Natural killer cell (primary cell): ENCODE results near the gene PSMB10. TPM values are rescaled to one million over a fixed set of nuclear protein-coding genes. Genes with fewer than 3 reads are reported as not detected.
A peak's percentile ranks its signal among the peaks of the same experiment; 100 is the strongest.

Experiments
- ATAC-seq, 3 donors: fragments of 150-1000 bp in 2 of 3; fragments of 200-7000 bp in 1 of 3; cut with Tn5 transposase; 1 replicate in 1 of 3; 2 replicates in 2 of 3; pipeline ENCODE4 v1.10.0; 2021; ENCODE audit warnings: mild to moderate bottlenecking in 2 of 3, moderate library complexity in 2 of 3
- DNase-seq, 2 donors: peaks; one replicate each; pipeline versions ENCODE4 v3.0.0 to v3.0.0-alpha.2; 2013 to 2021; ENCODE audit warnings: mixed read lengths in 1 of 2
- H3K27ac ChIP-seq: one replicate; pipeline ENCODE4 v1.5.1; 2013; ENCODE audit warnings: mild to moderate bottlenecking, low read length
- H3K27me3 ChIP-seq: one replicate; pipeline ENCODE4 v1.6.1; 2013; ENCODE audit warnings: low read length; ENCODE audit not compliant: control insufficient read depth, insufficient read depth
- H3K36me3 ChIP-seq: one replicate; pipeline ENCODE4 v1.6.1; 2013; ENCODE audit warnings: low read length; ENCODE audit not compliant: control insufficient read depth, insufficient read depth
- H3K4me1 ChIP-seq: one replicate; pipeline ENCODE4 v1.6.1; 2013; ENCODE audit warnings: low read length; ENCODE audit not compliant: control insufficient read depth, insufficient read depth
- H3K4me3 ChIP-seq: one replicate; pipeline ENCODE4 v1.5.1; 2013; ENCODE audit warnings: low read length
- H3K9me3 ChIP-seq: one replicate; pipeline ENCODE4 v1.6.1; 2013; ENCODE audit warnings: low read length; ENCODE audit not compliant: control insufficient read depth, insufficient read depth
- H3K27ac Mint-ChIP-seq, 2 donors: one replicate each; pipeline ENCODE4 v1.8.0; 2022; ENCODE audit warnings: mild to moderate bottlenecking in 2 of 2, mixed read lengths in 2 of 2, moderate library complexity in 1 of 2
- H3K27me3 Mint-ChIP-seq, 2 donors: one replicate each; pipeline ENCODE4 v1.8.0; 2022; ENCODE audit warnings: low read depth in 2 of 2, mixed read lengths in 2 of 2
- H3K36me3 Mint-ChIP-seq: one replicate; pipeline ENCODE4 v1.8.0; 2022; ENCODE audit warnings: mixed read lengths
- H3K4me1 Mint-ChIP-seq, 2 donors: one replicate each; pipeline ENCODE4 v1.8.0; 2022; ENCODE audit warnings: mixed read lengths in 2 of 2
- H3K4me3 Mint-ChIP-seq: one replicate; pipeline ENCODE4 v1.8.0; 2022; ENCODE audit warnings: mild to moderate bottlenecking, moderate library complexity, mixed read lengths
- H3K9me3 Mint-ChIP-seq, 2 donors: one replicate each; pipeline ENCODE4 v1.8.0; 2022; ENCODE audit warnings: mixed read lengths in 2 of 2
- CTCF ChIP-seq: fragments of 200-600 bp; IDR thresholded peaks from one replicate; pipeline ENCODE4 v1.8.0; 2022; ENCODE audit warnings: antibody characterized with exemption
- WGBS: methylation state at CpG from one replicate; pipeline ENCODE4 v1.1.7; 2013; ENCODE audit warnings: missing lambda C conversion rate; ENCODE audit not compliant: insufficient coverage; 5-methylcytosine and 5-hydroxymethylcytosine counted together
- intact Hi-C: fragments of 100-400 bp; cut with micrococcal nuclease; formaldehyde crosslinking; loops from one replicate; pipeline ENCODE4 v1.14.2; 2022
- total RNA-seq, 4 donors: library from RNA; stranded (reverse); fragments of 120-200 nt in 1 of 4; gene quantifications; one replicate each; pipeline versions ENCODE4 v1.2.3 to v1.2.4, GENCODE V29; 2013 to 2022

PSMB10 gene
- total RNA-seq, 3 donors from 2014 or later (not counting 1 experiment from before 2014, with no cell fraction given), result 237 to 247 (median 243) TPM

- Histone ChIP-seq H3K27ac (no peak overlapping the region), H3K4me1 (no peaks in the 10 kb centered on the region), H3K9me3 (no peaks in the 10 kb centered on the region), H3K36me3 (peaks cover 43% of the 10 kb centered on the region), H3K4me3 (no peak overlapping the region), H3K27me3 (no peaks in the 10 kb centered on the region)
- H3K27me3 Mint-ChIP-seq, result no peaks in the 10 kb centered on the region
- no peak for ATAC-seq
- H3K4me1 Mint-ChIP-seq, result peaks cover 0 to 4% of the 10 kb centered on the region in 2 donors
- TF ChIP-seq CTCF, result no peak
- H3K9me3 Mint-ChIP-seq, result no peaks in the 10 kb centered on the region
- 97% methylated on average over 11 of the region's 12 CpGs for WGBS
- DNase-seq, result no peak
- no peak overlapping the region for H3K27ac Mint-ChIP-seq
- H3K36me3 Mint-ChIP-seq, result no peaks in the 10 kb centered on the region
- no peak overlapping the region for H3K4me3 Mint-ChIP-seq
- intact Hi-C loops, result loop anchor here (5.0 kb wide), 1 partner anchor 42 kb away; no protein-coding TSS in a partner anchor
Observed at GRCh38 chr16:67885545-67885944, 51.1 kb downstream of the PSMB10 start.

GRCh38 chr16:67884684-67885083 lies 52.0 kb downstream of the PSMB10 start, which contains the start of gene NRN1L:
NRN1L (plus strand) TSS chr16:67884885; CDS start chr16:67884904, 19 bp downstream.
- TF ChIP-seq CTCF, result no peak
- no peaks in the 10 kb centered on the region for H3K9me3 Mint-ChIP-seq
- peak within 1 kb of the TSS in 1 of 2 donors; percentile 58 for H3K27ac Mint-ChIP-seq
- DNase-seq, result no peak
- H3K9me3 ChIP-seq, result no peaks in the 10 kb centered on the region
- no peak within 1 kb of the TSS for H3K27ac ChIP-seq
- H3K27me3 Mint-ChIP-seq, result no peaks in the 10 kb centered on the region
- no peak for ATAC-seq
- 94% methylated on average over 22 of the region's 22 CpGs for WGBS
- no peaks in the 10 kb centered on the region for H3K27me3 ChIP-seq
- intact Hi-C loops, result loop anchor here (5.0 kb wide), 1 partner anchor 43 kb away; no protein-coding TSS in a partner anchor
- peaks cover 52% of the 10 kb centered on the region for H3K36me3 ChIP-seq
- no peak within 1 kb of the TSS for H3K4me3 Mint-ChIP-seq
- no peaks in the 10 kb centered on the region for H3K4me1 ChIP-seq
- no peaks in the 10 kb centered on the region for H3K36me3 Mint-ChIP-seq
- no peak within 1 kb of the TSS for H3K4me3 ChIP-seq
- H3K4me1 Mint-ChIP-seq, result peaks cover 0 to 4% of the 10 kb centered on the region in 2 donors

Other genes with a start within 250 kb of the PSMB10 start
- 10 to 100 TPM in 1 of 3 donors, 1 to 10 TPM in 2; 6.5 to 10.9 (median 8.3) TPM for gene GFOD2, start 217.5 kb downstream of the PSMB10 start, total RNA-seq
- 10 to 100 TPM; 20.9 to 25.8 (median 24.5) TPM for gene RANBP10, start 130.3 kb downstream of the PSMB10 start, total RNA-seq
- under 1 TPM in 2 of 3 donors, not detected in 1; 0.15 to 0.68 TPM for gene TSNAXIP1, start 130.0 kb downstream of the PSMB10 start, total RNA-seq
- gene THAP11, start 94.5 kb downstream of the PSMB10 start, total RNA-seq, result 10 to 100 TPM; 25.5 to 35.8 (median 30.3) TPM
- gene NUTF2, start 89.9 kb downstream of the PSMB10 start, total RNA-seq, result 10 to 100 TPM; 43.2 to 47.1 (median 43.3) TPM
- 10 to 100 TPM; 68.6 to 81.3 (median 78.9) TPM for gene CENPT, start 89.2 kb downstream of the PSMB10 start, total RNA-seq
- 100 to 1,000 TPM in 2 of 3 donors, 10 to 100 TPM in 1; 91.9 to 111 (median 105) TPM for gene EDC4, start 63.8 kb downstream of the PSMB10 start, total RNA-seq
- 1 to 10 TPM in 1 of 3 donors, under 1 TPM in 1, not detected in 1; 0.70 to 1.3 TPM for gene NRN1L, start 52.0 kb downstream of the PSMB10 start, total RNA-seq
- 10 to 100 TPM; 16.8 to 24.7 (median 19.5) TPM for gene PSKH1, start 43.6 kb downstream of the PSMB10 start, total RNA-seq
- 10 to 100 TPM; 14.3 to 17.2 (median 15.0) TPM for gene CTRL, start 5.0 kb downstream of the PSMB10 start, total RNA-seq
- gene LCAT, start 7.3 kb upstream of the PSMB10 start, total RNA-seq, result 10 to 100 TPM in 2 of 3 donors, 1 to 10 TPM in 1; 7.1 to 12.4 (median 11.5) TPM
- gene SLC12A4, start 31.8 kb upstream of the PSMB10 start, total RNA-seq, result 10 to 100 TPM; 30.0 to 47.0 (median 30.5) TPM
- gene DPEP3, start 43.6 kb upstream of the PSMB10 start, total RNA-seq, result under 1 TPM; 0.53 to 1.00 (median 0.96) TPM
- 10 to 100 TPM; 47.2 to 64.1 (median 61.8) TPM for gene DPEP2, start 62.6 kb upstream of the PSMB10 start, total RNA-seq
- gene DPEP2NB, start 79.1 kb upstream of the PSMB10 start, total RNA-seq, result not detected
- 10 to 100 TPM; 17.4 to 19.0 (median 17.9) TPM for gene DDX28, start 86.4 kb upstream of the PSMB10 start, total RNA-seq
- gene DUS2, start 86.4 kb upstream of the PSMB10 start, total RNA-seq, result 10 to 100 TPM; 21.6 to 24.2 (median 22.7) TPM
- 100 to 1,000 TPM; 241 to 282 (median 263) TPM for gene NFATC3, start 148.5 kb upstream of the PSMB10 start, total RNA-seq